Measurements from ENCODE around the gene MTCL1.

MTCL1 gene

GRCh38 chr18:8843005-8843404 lies 137.6 kb downstream of the MTCL1 start:
- no peak for DNase-seq

GRCh38 chr18:8844721-8845148 lies 139.4 kb downstream of the MTCL1 start:
- no peak for DNase-seq

DNA sequence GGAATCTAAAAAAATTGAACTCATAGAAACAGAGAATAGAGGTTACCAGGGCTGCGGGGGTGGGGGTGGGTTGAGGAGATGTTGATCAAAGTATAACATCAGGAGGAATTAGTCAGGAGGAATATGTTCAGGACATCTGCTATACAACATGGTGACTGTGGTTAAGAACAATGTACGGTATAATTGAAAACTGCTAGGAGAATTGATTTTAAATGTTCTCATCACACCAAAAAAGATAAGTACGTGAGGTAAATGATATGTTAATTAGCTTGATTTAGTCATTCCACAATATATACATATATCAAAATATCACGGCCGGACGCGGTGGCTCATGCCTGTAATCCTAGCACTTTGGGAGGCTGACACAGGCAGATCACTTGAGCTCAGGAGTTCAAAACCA lies 140.2 kb downstream of the MTCL1 start:
- DNase-seq, result no peak

DNA sequence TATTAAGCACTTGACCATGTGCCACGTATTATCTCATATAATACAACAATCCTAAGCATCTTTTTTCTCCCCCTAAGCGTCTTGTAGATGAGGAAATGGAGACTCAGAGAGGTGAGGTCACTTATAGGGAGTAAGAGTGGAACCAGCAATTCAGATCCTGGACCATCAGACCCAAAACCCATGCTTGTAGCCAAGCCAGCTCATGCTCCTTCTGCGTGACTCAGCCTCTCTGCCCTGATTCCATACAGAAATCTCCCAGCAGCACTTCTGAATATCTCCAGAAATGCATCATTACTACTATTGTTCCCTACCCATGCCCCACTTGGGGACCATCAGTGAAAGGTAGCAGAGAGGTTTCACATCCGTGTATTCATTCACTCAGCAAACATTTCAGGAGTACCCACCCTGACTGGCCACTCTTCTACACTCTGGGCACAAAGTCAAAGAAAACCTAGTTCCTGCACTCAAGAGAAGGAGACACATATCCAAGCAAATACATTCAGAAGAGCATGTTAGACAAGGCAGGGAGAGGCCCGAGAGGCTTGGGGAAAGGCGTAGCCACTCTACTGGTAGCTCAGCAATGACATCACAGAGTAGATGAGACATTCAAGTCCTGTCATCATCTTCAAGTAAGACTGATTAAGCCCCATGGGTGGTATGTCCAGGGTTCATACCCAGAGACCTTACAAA lies 141.9 kb downstream of the MTCL1 start:
- no peak for DNase-seq

- no peak for DNase-seq
These were observed 142.5 kb downstream of the MTCL1 start for GRCh38 chr18:8847900-8848299.

DNA sequence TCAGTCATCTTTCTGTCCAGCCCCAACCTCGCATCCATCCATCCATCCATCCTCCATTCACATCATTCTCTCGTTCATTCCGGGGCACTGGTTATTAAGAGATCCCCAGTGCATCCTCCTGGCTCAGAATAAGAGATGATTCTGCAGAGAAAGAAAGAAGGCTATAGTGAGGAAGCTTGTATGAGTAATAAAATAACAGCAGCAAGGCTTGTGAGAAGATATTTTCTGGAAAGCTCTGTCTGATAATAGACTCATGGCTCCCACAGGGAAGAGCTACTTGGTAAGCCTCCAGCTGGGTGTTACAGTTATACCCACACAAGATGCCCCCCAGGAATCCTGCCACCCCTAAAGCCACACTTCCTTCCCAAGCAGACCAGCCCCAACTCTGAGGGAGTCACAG lies 143.2 kb downstream of the MTCL1 start:
- DNase-seq, result no peak

DNA sequence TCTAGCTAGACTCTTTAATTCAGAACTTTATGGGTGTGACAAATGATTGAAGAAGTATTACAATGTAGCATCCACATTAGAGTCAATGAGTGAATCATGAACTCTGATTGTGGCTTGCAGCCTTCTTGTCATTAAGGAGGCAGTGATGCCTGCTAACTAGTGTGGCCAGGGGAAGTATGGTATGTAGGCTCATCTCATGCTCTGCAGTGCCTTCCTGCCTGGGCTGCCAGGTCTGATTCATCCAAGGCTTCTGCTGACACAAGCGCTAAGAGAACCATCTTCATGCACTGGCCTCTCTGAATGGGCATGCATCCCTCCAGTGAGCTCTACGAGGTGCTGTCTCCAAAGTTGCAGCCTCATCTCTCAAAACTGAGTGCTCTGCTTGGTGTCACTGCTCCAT lies 144.3 kb downstream of the MTCL1 start:
- no peak for DNase-seq

DNA sequence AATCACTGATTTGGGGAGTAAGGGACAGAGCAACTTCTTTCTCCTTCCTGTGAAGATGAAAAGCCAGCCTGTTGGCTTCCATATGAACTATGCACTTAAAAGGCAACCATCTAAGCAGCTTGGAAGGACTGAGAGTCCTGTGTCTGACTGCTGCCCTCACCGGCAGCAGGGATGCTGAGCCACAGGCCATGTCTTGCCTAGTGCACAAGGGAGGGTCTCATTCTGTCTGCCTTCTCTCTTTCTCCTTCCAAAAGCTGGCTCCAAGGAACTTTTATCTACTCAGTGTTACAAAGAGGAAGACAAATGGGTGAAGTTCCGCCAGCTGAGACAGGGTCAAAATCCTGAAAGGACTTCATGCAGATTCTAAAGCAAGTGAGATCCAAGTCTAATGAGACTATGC lies 146.3 kb downstream of the MTCL1 start:
- DNase-seq, result no peak

DNA sequence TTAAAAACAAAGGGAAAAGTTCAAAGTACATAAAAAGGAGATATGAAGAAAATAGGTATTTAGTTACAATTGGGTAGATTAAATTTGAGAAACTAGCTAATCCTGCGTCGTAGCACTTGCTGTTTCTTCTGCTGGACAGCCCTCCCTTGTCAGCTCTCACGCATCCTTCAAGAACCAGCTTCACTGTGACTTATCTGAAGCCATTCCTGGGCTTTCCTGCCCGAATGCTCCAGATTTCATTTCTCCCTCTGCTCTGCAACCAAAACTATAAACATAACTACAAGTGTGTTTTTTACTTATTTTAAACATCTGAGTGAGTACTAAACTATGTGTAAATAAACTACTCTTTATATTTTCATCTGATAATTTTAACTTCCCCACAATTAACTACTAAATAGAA lies 149.2 kb downstream of the MTCL1 start:
- DNase-seq, result no peak

GRCh38 chr18:8854962-8855361 lies 149.6 kb downstream of the MTCL1 start:
- DNase-seq, result no peak

GRCh38 chr18:8856212-8856611 lies 150.9 kb downstream of the MTCL1 start:
- no peak for DNase-seq

DNA sequence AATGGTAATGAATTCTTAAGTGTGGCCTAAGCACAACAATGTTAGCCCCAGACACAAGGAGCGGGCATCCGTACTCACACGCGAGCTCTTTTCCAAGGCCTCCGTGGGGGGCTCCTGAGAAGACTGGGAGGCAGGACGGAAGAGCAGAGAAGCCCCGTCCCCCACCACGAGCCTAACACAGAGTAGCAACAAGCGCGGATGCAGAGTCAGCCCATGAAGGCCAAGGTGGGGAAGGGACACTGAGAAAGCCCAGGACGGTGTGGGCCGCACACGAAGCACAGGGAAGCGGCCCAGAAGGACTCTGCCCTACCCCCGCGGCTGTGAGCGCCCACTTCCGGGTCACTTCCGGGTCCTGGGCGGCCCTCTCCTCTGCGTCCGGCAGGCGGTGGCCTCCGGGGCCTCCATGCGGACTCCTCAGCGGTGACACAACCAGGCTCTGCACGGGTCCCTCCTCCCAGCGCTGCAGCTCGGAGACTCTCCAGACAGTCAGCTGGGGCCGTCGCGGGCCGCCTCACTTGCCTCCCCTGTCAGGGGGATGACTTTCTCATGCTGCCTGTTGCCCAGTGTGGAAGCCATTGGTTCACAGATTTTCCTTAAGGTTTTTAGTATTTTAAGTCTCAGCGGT lies 151.5 kb downstream of the MTCL1 start:
- DNase-seq, result no peak

DNA sequence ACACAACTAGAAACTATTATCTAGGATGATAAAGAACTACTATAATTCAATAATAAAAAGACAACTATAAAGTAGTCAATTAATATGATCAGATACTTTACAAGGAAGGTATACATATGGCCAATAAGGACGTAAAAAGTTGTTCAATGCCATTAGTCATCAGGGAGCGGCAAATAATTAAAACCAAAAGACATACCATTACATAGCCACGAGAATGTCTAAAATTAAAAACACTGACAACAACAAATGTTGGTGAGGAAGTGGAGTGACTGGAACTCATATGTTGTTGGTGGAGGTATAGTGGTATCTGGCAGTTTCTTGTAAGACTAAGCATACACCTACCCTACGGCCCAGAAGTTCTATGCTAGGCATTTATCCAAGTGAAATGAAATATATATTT lies 152.4 kb downstream of the MTCL1 start:
- DNase-seq, result no peak

GRCh38 chr18:8858888-8859511 lies 153.6 kb downstream of the MTCL1 start:
- no peak for DNase-seq

DNA sequence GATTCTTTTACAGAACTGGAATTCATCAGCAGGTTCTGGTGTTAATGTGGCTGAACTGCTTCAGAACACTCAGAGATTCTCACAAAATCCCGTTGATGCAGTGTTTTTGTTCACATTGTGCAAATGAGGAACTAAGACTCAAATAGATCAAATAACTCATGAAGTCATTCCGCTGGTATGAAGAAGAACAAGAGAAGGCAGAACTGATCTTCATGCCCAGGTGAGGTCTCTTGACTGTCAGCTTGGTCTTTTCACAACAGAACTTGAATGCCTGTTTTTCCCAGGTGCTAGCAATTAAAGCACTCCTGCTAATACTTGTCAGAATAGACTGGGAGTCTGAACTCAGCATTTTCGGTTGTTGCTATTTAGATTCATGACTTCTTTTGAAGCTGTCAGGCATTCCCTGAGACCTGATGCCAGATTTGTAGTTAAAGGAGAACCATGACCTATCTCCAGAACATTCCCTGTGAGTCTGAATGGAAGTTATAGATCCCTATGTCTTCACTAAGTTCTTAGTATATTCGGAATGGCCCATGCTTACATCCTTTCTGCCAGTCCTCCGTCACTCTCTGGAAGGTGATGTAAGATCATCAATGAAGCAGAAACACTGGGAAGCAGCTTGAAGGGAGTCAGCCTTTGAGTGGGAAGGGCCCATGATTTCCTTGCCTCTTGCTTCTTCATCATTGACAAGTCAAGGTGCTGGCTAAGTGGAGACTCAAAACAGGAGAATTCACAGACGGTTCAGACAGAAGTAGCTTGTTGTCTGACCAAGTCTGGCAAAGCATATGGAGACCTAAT lies 155.7 kb downstream of the MTCL1 start:
- no peak for DNase-seq

DNA sequence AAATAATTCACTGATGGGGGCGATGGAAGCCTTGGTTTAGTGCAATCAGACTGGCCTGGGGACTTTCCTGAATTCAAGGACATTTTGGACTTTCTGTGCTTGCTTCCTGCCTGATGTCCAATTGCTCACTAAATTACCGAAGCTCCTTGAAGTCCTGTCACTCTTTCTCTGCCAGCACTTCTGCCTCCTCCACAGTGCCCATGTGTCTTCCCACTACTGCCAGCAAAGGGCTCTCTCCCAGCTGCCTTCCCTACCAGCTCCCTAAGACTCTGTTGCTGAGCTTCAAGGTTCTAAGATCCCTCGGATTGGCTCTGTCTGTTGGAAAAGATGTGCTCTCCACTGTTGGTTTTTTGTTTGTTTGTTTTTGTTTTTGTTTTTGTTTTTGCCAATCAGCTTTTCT lies 158.1 kb downstream of the MTCL1 start:
- no peak for DNase-seq

DNA sequence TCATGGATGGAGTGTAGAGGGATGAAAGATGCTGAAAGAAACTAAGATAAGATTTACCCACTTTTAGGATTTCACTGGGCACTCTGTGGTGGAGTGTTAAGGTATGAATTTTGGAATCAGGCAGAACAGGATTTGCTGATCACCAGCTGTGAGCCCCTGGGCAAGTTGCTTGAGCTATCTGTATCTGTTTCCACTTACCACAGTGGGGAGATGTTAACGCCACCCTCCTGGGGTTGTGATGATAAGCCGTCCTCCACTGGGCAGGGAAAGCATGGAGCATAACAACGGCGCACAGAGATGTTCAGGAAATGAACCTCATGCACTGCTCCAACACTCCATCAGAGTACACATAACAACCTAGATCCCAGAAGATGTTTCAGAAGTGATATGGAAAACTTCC lies 160.6 kb downstream of the MTCL1 start:
- DNase-seq, result no peak

GRCh38 chr18:8866679-8867078 lies 161.3 kb downstream of the MTCL1 start:
- DNase-seq, result no peak

- DNase-seq, result no peak
These were observed 162.9 kb downstream of the MTCL1 start for GRCh38 chr18:8868276-8868675.

DNA sequence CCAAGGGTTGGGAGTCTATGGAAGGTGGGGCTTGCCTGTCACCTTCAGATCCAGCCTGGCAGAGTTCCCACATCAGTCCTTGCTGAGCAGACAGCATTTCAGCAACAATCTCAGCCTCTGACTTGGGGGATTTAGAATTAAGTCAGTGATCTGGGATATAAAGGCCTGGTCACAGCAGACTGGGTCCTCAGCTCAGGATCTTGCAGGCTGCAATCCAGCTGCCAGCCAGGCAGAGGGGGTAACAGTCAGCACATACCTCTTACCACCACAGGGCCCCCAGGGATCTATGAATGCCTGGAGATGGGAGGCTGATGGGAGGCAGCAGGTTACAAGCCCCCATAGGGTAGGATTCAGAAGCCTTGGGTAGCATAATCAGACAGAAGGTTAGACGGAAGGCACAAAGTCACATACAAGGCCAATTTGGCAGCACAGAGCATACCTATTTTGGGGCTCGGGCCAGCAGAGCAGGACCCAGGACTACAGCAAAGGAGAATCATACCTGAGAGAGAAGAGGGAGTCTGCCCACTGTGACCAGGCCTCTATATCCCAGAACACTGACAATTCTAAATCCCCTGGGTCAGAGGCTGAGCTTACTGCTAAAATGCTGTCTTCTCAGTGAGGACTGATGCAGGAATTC lies 163.5 kb downstream of the MTCL1 start:
- DNase-seq, result no peak

DNA sequence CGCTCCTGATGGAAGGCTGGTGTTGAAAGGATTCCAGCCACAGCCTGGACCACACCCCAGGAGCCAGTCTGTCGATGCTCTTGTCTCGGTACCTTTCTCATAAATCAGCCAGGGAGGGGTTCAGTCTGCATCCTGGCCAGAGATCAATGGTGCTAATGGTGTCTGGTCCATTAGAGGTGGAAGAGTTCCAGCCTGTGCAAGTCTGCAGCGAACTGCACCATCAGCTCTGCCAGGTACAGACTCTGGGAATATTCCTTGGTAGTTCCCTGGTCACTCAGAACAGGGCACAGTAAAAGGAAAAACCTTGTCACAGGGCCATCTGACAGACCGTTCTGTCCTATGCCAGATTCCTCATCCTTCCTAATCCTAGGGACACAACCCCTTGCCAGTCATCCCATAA lies 164.3 kb downstream of the MTCL1 start:
- no peak for DNase-seq

- no peak for DNase-seq
These were observed 165.2 kb downstream of the MTCL1 start for GRCh38 chr18:8870528-8870927.

- DNase-seq, result no peak
These were observed 166.1 kb downstream of the MTCL1 start for GRCh38 chr18:8871489-8871888.
